Left ventricle myocardium superior (tissue), 1 donor: ENCODE results near the gene CATSPER4. TPM values are rescaled to one million over a fixed set of nuclear protein-coding genes. Genes with fewer than 3 reads are reported as not detected.
"Not testable (repeated sequence)": the region's sequence is repeated elsewhere in the genome, so short reads cannot be mapped to it uniquely, and the experiment has no call there.

Source experiments
- ATAC-seq: fragments of 200-7000 bp; cut with Tn5 transposase; one replicate; pipeline ENCODE4 v1.9.1; 2020; ENCODE audit warnings: mild to moderate bottlenecking, moderate library complexity
- DNase-seq: peaks from one replicate; pipeline ENCODE4 v3.0.0-alpha.2; 2020
- intact Hi-C: fragments of 100-400 bp; cut with micrococcal nuclease; formaldehyde crosslinking; loops from one replicate; pipeline ENCODE4 v1.11.0; 2022
- total RNA-seq: library from RNA; stranded (reverse); fragmentation: NEBNext Ultra II Directional; extraction: Animal tissue kit (Norgen Biotek cat#: 25700); gene quantifications from one replicate; pipeline ENCODE4 v1.2.1, GENCODE V29; 2021
- donor health status: DM: no; HTN: yes; CAD: no; lungs with severe emphysema.

CATSPER4 gene
- total RNA-seq, 1 donor from 2014 or later: not detected

DNA sequence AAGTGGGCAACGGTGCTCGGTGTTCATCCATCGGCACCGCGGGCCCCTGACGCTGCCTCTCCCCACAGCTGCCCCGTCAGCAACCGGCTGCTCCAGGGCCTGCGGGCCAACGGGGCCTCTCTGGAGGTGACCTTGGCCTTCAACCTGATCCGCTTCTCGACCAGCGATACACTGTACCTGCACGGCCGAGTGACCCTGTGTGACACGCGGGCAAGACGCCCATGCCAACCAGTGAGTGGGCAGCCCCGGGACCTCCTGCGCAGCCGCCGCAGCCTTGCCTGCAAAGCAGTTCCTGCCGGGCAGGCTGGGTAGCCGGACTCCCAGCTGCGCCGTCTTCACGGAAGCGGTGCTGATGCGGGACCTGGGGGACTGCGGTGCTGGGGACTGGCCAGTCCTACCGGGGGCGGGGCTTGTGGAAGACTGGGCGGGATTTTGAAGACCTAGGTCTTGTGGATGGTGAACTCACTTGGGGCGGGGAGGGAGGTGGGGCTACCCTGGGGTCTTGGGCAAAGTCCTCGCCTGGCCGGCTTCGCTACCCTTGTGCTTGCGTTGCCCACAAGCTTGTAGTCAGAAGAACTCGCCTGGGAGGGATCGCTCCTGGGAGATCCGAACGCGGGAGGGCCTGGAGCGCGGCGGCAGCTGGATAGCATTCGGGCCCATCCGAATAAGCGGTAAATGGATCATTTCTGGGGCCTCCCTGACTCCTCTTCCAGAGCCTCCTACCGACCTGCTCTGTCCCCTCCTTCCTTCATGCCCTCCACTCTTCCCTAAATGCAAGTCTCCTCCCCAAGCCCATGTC lies 34.8 kb downstream of the CATSPER4 start:
- ATAC-seq (peak; percentile 93), DNase-seq (peak; percentile 83)
- intact Hi-C loops: no loop called here

GRCh38 chr1:26230682-26231081 lies 40.3 kb downstream of the CATSPER4 start:
- intact Hi-C loops, ATAC-seq: not testable (repeated sequence)

DNA sequence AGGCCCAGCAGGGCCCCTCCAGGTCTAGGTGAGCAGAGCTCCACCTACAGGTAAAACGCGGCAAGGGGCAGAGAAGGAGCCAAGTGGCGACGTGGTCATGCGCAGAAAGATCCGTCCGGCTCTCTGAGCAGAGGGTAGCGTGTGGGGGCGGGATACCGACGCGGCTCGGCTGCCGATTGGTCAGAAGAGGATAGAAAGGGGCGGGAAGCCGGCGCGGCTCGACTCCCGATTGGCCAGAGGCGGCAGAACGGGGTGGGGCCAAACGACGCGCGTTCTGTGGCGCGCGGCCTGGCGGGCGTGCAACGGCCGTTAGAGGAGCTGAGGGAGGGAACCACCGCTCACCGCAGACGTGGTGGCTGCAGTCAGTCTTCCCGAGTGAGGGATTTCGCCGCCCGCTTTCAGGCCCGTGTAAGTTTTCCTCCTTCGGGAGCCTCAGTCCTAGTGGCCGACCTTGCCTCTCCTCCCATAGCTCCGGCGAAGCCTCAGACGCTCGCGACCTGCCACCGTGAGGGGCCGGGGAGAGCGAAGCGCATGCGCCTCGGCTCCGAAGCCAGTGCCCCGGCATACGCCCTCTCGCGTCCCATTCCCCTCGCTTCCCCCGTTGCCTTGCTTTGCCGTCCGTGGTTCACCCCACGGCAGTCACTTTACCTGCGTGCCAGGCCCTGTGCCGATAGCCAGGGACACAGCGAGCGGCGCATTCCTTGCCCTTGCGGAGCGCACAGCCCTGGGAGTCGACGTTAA lies 43.7 kb downstream of the CATSPER4 start, which contains the start of gene CEP85:
Gene CEP85 (plus strand): TSS at position 298 of the 741 bp plus-strand sequence. CDS start 5,584 bp downstream, outside the sequence.
- ATAC-seq: peak; percentile 98
- DNase-seq: peak; percentile 99
- intact Hi-C loops: no loop called here

More at GRCh38 chr1:26230682-26231081, 40.3 kb downstream of the CATSPER4 start:
- DNase-seq: not testable (repeated sequence)

- DNase-seq (peak; percentile 34), ATAC-seq (peak; percentile 2)
- intact Hi-C loops: no loop called here
Observed at GRCh38 chr1:26234644-26235370, 44.4 kb downstream of the CATSPER4 start.

- ATAC-seq: no peak
Observed at GRCh38 chr1:26237230-26237966, 47.0 kb downstream of the CATSPER4 start.

GRCh38 chr1:26239936-26240335 lies 49.5 kb downstream of the CATSPER4 start:
- ATAC-seq: no peak
- intact Hi-C loops: no loop called here

More at GRCh38 chr1:26237230-26237966, 47.0 kb downstream of the CATSPER4 start:
- intact Hi-C loops: no loop called here
- no peak for DNase-seq

More at GRCh38 chr1:26239936-26240335, 49.5 kb downstream of the CATSPER4 start:
- DNase-seq: no peak

Other genes starting within 250 kb of the CATSPER4 start
- 9.8 TPM for gene PAFAH2, start 192.5 kb upstream of the CATSPER4 start, total RNA-seq
- 15.8 TPM for gene EXTL1, start 168.8 kb upstream of the CATSPER4 start, total RNA-seq
- 6.4 TPM for gene SLC30A2, start 144.5 kb upstream of the CATSPER4 start, total RNA-seq
- gene TRIM63, start 123.0 kb upstream of the CATSPER4 start, total RNA-seq: 207 TPM
- 7.0 TPM for gene PDIK1L, start 78.8 kb upstream of the CATSPER4 start, total RNA-seq
- gene FAM110D, start 31.5 kb upstream of the CATSPER4 start, total RNA-seq: 4.5 TPM
- not detected for gene C1orf232, start 21.6 kb upstream of the CATSPER4 start, total RNA-seq
- 11.6 TPM for gene ZNF593, start 20.7 kb upstream of the CATSPER4 start, total RNA-seq
- not detected for gene ZNF593OS, start 18.8 kb upstream of the CATSPER4 start, total RNA-seq
- 1.7 TPM for gene CNKSR1, start 13.1 kb upstream of the CATSPER4 start, total RNA-seq
- gene CEP85, start 43.6 kb downstream of the CATSPER4 start, total RNA-seq: 91.1 TPM
- 34.7 TPM for gene SH3BGRL3, start 89.5 kb downstream of the CATSPER4 start, total RNA-seq
- gene UBXN11, start 116.0 kb downstream of the CATSPER4 start, total RNA-seq: 9.7 TPM
- 6.3 TPM for gene CD52, start 127.4 kb downstream of the CATSPER4 start, total RNA-seq
- gene CRYBG2, start 163.5 kb downstream of the CATSPER4 start, total RNA-seq: not detected
- gene ZNF683, start 182.1 kb downstream of the CATSPER4 start, total RNA-seq: not detected
- gene LIN28A, start 220.2 kb downstream of the CATSPER4 start, total RNA-seq: not detected
- gene DHDDS, start 241.7 kb downstream of the CATSPER4 start, total RNA-seq: 29.3 TPM